RWPE2 (cell line): ENCODE measurements around the gene FAM204A.

Experiments
- ATAC-seq: fragments of 200-7000 bp; cut with Tn5 transposase; 3 replicates; pipeline ENCODE4 v1.9.1; 2021; ENCODE audit warnings: low read depth
- DNase-seq: peaks from one replicate; pipeline ENCODE4 v3.0.0-alpha.2; 2020; ENCODE audit warnings: low spot score
- H3K27ac ChIP-seq: fragments of 450-650 bp; 2 replicates; pipeline ENCODE4 v1.5.1; 2017; ENCODE audit warnings: mild to moderate bottlenecking; ENCODE audit not compliant: poor library complexity, severe bottlenecking
- H3K27me3 ChIP-seq: fragments of 250-450 bp; sonication (Bioruptor Pico); 2 replicates; pipeline ENCODE4 v1.5.1; 2021; ENCODE audit warnings: mild to moderate bottlenecking, moderate library complexity; ENCODE audit not compliant: insufficient read depth, poor library complexity, severe bottlenecking
- H3K36me3 ChIP-seq: fragments of 250-450 bp; sonication (Bioruptor Pico); 2 replicates; pipeline ENCODE4 v1.5.1; 2020; ENCODE audit warnings: low read depth, mild to moderate bottlenecking, moderate library complexity
- H3K4me1 ChIP-seq: fragments of 250-450 bp; sonication (Bioruptor Pico); 2 replicates; pipeline ENCODE4 v1.5.1; 2021; ENCODE audit warnings: mild to moderate bottlenecking, moderate library complexity; ENCODE audit not compliant: insufficient read depth, poor library complexity, severe bottlenecking
- H3K4me3 ChIP-seq: fragments of 250-450 bp; sonication (Bioruptor Pico); 2 replicates; pipeline ENCODE4 v1.5.1; 2021; ENCODE audit warnings: mild to moderate bottlenecking, moderate library complexity; ENCODE audit not compliant: severe bottlenecking
- H3K9me3 ChIP-seq: fragments of 250-450 bp; sonication (Bioruptor Pico); 2 replicates; pipeline ENCODE4 v1.5.1; 2021; ENCODE audit warnings: mild to moderate bottlenecking, moderate library complexity; ENCODE audit not compliant: severe bottlenecking
- CTCF ChIP-seq: fragments of 450-650 bp; IDR thresholded peaks from one replicate; pipeline ENCODE4 v1.5.1; 2017; ENCODE audit warnings: mild to moderate bottlenecking, moderate library complexity; ENCODE audit not compliant: poor library complexity, severe bottlenecking

FAM204A gene

GRCh38 chr10:118273662-118274061 lies 68.5 kb downstream of the FAM204A start:
- no peak for TF ChIP-seq CTCF
- Histone ChIP-seq H3K27ac (no peak overlapping the region), H3K4me3 (no peak overlapping the region), H3K27me3 (no peaks in the 10 kb centered on the region), H3K36me3 (no peaks in the 10 kb centered on the region), H3K4me1 (no peaks in the 10 kb centered on the region), H3K9me3 (no peaks in the 10 kb centered on the region)
- DNase-seq, result no peak
- ATAC-seq, result no peak

GRCh38 chr10:118272767-118273166 lies 69.4 kb downstream of the FAM204A start:
- no peaks in the 10 kb centered on the region for H3K9me3 ChIP-seq
- H3K4me3 ChIP-seq, result no peak overlapping the region
- TF ChIP-seq CTCF, result no peak
- ATAC-seq (no peak), DNase-seq (no peak)
- H3K27ac ChIP-seq, result no peak overlapping the region
- H3K4me1 ChIP-seq, result no peaks in the 10 kb centered on the region
- no peaks in the 10 kb centered on the region for H3K36me3 ChIP-seq
- H3K27me3 ChIP-seq, result no peaks in the 10 kb centered on the region

- no peaks in the 10 kb centered on the region for H3K27me3 ChIP-seq
- H3K4me3 ChIP-seq, result no peak overlapping the region
- no peaks in the 10 kb centered on the region for H3K4me1 ChIP-seq
- no peak for TF ChIP-seq CTCF
- ATAC-seq (no peak), DNase-seq (no peak)
- no peaks in the 10 kb centered on the region for H3K9me3 ChIP-seq
- H3K36me3 ChIP-seq, result no peaks in the 10 kb centered on the region
- H3K27ac ChIP-seq, result no peak overlapping the region
Observed at GRCh38 chr10:118272149-118272721, 69.9 kb downstream of the FAM204A start.

- ATAC-seq (no peak), DNase-seq (no peak)
- no peak overlapping the region for H3K4me3 ChIP-seq
- no peaks in the 10 kb centered on the region for H3K27me3 ChIP-seq
- no peaks in the 10 kb centered on the region for H3K4me1 ChIP-seq
- no peaks in the 10 kb centered on the region for H3K9me3 ChIP-seq
- H3K27ac ChIP-seq, result no peak overlapping the region
- no peaks in the 10 kb centered on the region for H3K36me3 ChIP-seq
- TF ChIP-seq CTCF, result no peak
Observed at GRCh38 chr10:118271671-118272070, 70.5 kb downstream of the FAM204A start.

GRCh38 chr10:118266098-118266748 lies 75.9 kb downstream of the FAM204A start:
- Histone ChIP-seq H3K4me1 (no peaks in the 10 kb centered on the region), H3K36me3 (no peaks in the 10 kb centered on the region), H3K27ac (no peak overlapping the region), H3K27me3 (peaks cover 3% of the 10 kb centered on the region), H3K9me3 (no peaks in the 10 kb centered on the region), H3K4me3 (no peak overlapping the region)
- ATAC-seq, result no peak
- TF ChIP-seq CTCF, result no peak
- no peak for DNase-seq
